Memory B cell (primary cell): Measurements from ENCODE around the gene KRTAP21-1.
"Not testable (repeated sequence)": the region's sequence is repeated elsewhere in the genome, so short reads cannot be mapped to it uniquely, and the experiment has no call there.

Experiments used
- ATAC-seq: fragments of 150-1000 bp; cut with Tn5 transposase; 2 replicates; pipeline ENCODE4 v1.10.0; 2021; ENCODE audit warnings: low read depth, mild to moderate bottlenecking, moderate library complexity
- DNase-seq, 2 donors: peaks; one replicate each; pipeline ENCODE4 v3.0.0; 2022; ENCODE audit warnings: low spot score in 2 of 2
- H3K27ac Mint-ChIP-seq: one replicate; pipeline ENCODE4 v1.8.0; 2022; ENCODE audit warnings: mild to moderate bottlenecking, moderate library complexity, mixed read lengths
- H3K27me3 Mint-ChIP-seq: one replicate; pipeline ENCODE4 v1.8.0; 2022; ENCODE audit warnings: mixed read lengths
- H3K36me3 Mint-ChIP-seq: one replicate; pipeline ENCODE4 v1.8.0; 2022; ENCODE audit warnings: mild to moderate bottlenecking, mixed read lengths
- H3K4me1 Mint-ChIP-seq: one replicate; pipeline ENCODE4 v1.8.0; 2022; ENCODE audit warnings: mixed read lengths
- H3K4me3 Mint-ChIP-seq: one replicate; pipeline ENCODE4 v1.8.0; 2022; ENCODE audit warnings: mild to moderate bottlenecking, moderate library complexity, mixed read lengths
- H3K9me3 Mint-ChIP-seq: one replicate; pipeline ENCODE4 v1.8.0; 2022; ENCODE audit warnings: mixed read lengths

KRTAP21-1 gene

DNA sequence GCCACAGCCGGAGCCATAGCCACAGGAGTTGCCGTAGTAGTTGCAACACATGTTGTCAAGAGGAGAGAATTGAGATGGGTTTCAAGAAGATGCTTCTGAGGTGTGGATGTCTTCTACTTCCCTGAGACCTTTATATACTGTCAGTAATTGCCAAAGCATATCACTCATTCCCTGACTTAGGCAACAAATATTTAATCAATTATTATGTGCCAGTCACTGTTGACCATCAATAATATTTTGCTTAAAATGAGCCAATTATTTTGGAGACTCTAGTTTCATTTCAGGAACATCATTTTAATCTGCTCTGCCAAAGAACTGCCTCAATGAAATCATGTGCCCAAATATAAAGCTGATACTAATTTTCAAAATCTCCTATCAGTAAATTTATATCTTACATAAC, at the start of gene KRTAP21-1:
Gene KRTAP21-1, minus strand, starts transcription at position 101 of the 400 bp plus-strand sequence. Its CDS starts 50 bp downstream, at position 51.
- not testable (repeated sequence) for H3K9me3 Mint-ChIP-seq, DNase-seq, H3K27ac Mint-ChIP-seq, H3K4me3 Mint-ChIP-seq, H3K27me3 Mint-ChIP-seq, ATAC-seq, H3K4me1 Mint-ChIP-seq, H3K36me3 Mint-ChIP-seq

GRCh38 chr21:30800605-30801004, 45.4 kb upstream of the KRTAP21-1 start:
- ATAC-seq (no peak), DNase-seq (no peak)
- Mint-ChIP-seq H3K27me3 (no peaks in the 10 kb centered on the region), H3K4me1 (no peaks in the 10 kb centered on the region), H3K27ac (no peak overlapping the region), H3K9me3 (no peaks in the 10 kb centered on the region), H3K4me3 (no peak overlapping the region), H3K36me3 (no peaks in the 10 kb centered on the region)

DNA sequence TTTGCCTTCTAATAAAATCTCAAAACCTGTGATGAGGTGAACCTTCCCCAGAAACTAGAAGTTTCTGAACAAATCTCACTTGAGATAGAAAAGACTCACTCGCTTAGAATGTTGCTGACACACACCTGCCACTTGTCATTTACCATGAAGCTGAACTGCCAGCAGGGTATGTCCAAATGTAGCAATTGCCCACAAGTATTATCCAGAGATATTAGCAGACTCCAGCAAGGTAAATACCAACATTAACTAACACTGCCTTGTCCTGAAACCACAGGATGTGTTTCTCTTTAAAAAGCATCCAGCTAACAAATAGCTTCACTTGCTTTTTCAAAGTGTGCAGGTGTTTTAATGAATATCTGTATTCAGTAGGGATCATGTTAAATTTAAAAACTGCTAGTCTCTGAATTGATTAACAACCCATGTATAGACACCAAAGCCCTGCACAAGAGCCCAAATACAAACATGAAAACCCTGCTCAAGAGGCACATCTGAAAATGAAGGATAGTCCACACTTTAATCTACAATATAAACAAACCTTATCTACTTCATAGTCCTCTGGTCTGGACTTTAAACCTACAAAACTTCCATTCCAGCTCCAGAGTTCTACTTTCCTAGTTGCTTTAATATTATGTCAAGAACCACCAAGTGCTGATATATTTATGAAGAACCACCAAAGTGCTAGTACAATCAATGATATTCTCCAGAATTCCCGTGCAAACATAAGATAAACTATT, 38.5 kb upstream of the KRTAP21-1 start:
- DNase-seq (no peak), ATAC-seq (no peak)
- no peaks in the 10 kb centered on the region for H3K36me3 Mint-ChIP-seq
- no peak overlapping the region for H3K27ac Mint-ChIP-seq
- no peaks in the 10 kb centered on the region for H3K4me1 Mint-ChIP-seq
- no peaks in the 10 kb centered on the region for H3K9me3 Mint-ChIP-seq
- no peak overlapping the region for H3K4me3 Mint-ChIP-seq
- H3K27me3 Mint-ChIP-seq, result no peaks in the 10 kb centered on the region

DNA sequence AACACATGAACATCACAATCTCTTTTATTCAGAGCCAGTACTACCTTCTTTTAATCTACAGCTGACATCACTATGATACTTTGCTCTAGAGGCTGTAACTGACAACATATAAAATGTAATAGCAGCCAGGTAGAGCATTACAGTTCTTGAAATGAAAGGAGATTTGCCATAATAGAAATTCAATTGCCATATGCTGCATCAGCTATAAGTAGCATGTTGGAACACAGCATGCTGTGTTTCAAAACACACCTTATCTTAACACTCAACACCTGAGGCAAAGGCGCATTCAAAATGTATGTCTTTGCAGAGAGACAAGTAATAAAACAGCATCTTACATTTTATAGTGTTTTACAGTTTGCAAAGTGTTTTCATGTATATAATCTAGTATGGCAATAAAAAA, 24.0 kb upstream of the KRTAP21-1 start:
- H3K9me3 Mint-ChIP-seq, result peaks cover 4% of the 10 kb centered on the region
- DNase-seq (no peak), ATAC-seq (no peak)
- no peaks in the 10 kb centered on the region for H3K36me3 Mint-ChIP-seq
- H3K27ac Mint-ChIP-seq, result no peak overlapping the region
- H3K4me1 Mint-ChIP-seq, result no peaks in the 10 kb centered on the region
- no peaks in the 10 kb centered on the region for H3K27me3 Mint-ChIP-seq
- H3K4me3 Mint-ChIP-seq, result no peak overlapping the region

DNA sequence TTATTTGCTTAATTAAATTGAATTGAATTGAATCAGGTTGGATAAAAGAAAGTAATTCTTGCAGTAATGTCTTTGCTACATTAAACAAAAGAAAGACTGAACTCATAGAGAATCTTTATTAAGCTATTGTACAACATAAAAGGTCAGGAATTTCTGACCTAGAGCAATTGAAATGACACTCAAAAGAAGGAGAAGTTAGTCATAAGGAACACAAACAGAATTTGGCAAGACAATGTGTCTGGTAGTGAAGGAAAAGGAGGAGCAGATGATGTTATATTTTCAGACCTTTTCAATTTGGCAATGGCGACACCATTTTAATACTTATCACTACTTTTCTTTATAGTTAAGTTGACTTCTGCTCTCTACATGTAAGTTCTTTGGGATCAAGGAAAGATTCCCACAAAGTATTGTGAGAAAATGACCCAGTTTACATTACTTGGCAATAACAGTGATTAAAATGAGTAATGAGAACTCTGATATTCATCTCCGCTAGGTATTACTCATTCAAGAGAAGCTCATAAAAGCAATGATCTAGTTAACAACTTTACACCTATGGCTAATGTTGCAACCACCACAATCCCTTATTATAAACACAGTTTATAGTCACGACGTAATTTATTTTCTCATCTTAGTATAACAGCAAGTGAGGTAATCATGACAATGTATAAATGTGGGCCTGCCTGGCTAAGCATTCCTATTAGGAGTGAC, 14.7 kb upstream of the KRTAP21-1 start:
- ATAC-seq (no peak), DNase-seq (no peak)
- H3K27me3 Mint-ChIP-seq, result no peaks in the 10 kb centered on the region
- H3K4me3 Mint-ChIP-seq, result no peak overlapping the region
- no peaks in the 10 kb centered on the region for H3K4me1 Mint-ChIP-seq
- no peaks in the 10 kb centered on the region for H3K36me3 Mint-ChIP-seq
- peaks cover under 1% of the 10 kb centered on the region for H3K9me3 Mint-ChIP-seq
- H3K27ac Mint-ChIP-seq, result no peak overlapping the region

DNA sequence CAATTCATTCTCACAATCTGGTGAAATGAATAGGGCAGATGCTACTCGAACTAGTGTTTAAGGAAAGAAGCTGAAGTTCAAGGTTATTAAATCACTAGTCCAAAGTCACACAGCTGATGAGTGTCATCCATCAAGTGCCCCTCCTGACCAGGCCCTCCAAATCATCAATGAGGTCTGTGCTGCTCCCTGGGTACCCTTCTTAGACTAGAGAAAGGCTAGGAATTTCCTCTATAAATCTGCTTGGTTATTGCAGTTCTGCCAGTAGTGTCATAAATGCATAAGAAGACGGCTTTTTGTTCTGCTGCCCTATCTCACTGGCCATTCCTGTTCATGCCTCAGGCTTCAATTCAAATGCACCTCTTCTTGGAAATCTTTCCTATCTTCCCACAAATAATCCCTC, 5.5 kb upstream of the KRTAP21-1 start:
- DNase-seq (no peak), ATAC-seq (no peak)
- H3K9me3 Mint-ChIP-seq, result peaks cover 8% of the 10 kb centered on the region
- H3K27me3 Mint-ChIP-seq, result no peaks in the 10 kb centered on the region
- H3K27ac Mint-ChIP-seq, result no peak overlapping the region
- H3K4me1 Mint-ChIP-seq, result no peaks in the 10 kb centered on the region
- no peak overlapping the region for H3K4me3 Mint-ChIP-seq
- H3K36me3 Mint-ChIP-seq, result no peaks in the 10 kb centered on the region

GRCh38 chr21:30758306-30758705, 3.1 kb upstream of the KRTAP21-1 start:
- no peaks in the 10 kb centered on the region for H3K4me1 Mint-ChIP-seq
- no peaks in the 10 kb centered on the region for H3K27me3 Mint-ChIP-seq
- DNase-seq, result no peak
- no peaks in the 10 kb centered on the region for H3K36me3 Mint-ChIP-seq
- no peak overlapping the region for H3K4me3 Mint-ChIP-seq
- no peak for ATAC-seq
- no peak overlapping the region for H3K27ac Mint-ChIP-seq
- peaks cover 4% of the 10 kb centered on the region for H3K9me3 Mint-ChIP-seq

DNA sequence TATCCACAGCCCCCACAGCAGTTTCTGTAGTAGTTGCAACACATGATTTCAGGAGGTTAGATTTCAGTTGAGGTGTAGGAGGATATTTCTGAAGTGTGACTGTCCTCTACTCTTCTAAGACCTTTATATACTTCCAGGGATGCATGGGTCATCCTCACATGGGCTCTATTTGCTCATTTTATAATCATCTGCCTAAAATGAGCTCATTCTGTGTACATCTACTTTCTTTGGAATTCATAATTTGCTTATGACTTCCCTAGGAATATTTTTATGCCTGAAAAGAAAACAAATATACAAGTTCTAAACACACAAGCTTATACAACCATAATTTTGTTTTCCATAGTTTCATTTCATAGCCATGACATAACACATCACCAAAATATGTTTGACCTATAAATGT, 8.1 kb downstream of the KRTAP21-1 start, which contains the start of gene KRTAP21-2:
Gene KRTAP21-2, minus strand, starts transcription at position 101 of the 400 bp plus-strand sequence. Its CDS starts 57 bp downstream, at position 44.
- H3K27ac Mint-ChIP-seq, result no peak within 1 kb of the TSS
- no peak for ATAC-seq

DNA sequence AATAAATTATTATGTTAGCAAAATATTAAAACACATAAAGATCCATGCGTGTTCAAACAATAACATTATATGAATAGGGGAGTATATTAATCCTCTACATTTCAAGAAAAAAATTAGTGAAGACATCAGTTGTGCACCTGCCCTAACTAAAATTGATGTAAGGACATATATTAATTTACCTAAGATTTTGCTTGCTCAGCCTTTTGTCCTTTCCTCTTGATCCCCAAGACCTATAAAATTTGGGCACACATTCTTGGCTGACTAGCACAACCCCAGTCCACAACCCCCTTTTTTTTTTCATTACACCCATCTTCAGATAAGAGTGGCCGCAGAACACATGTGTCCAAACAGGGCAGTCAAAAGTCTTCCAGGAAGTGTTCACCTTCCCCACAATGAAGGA, 14.8 kb downstream of the KRTAP21-1 start:
- Mint-ChIP-seq H3K27me3 (no peaks in the 10 kb centered on the region), H3K4me1 (no peaks in the 10 kb centered on the region), H3K36me3 (no peaks in the 10 kb centered on the region), H3K9me3 (peaks cover 5% of the 10 kb centered on the region), H3K27ac (no peak overlapping the region), H3K4me3 (no peak overlapping the region)
- DNase-seq (no peak), ATAC-seq (no peak)

More for the DNA sequence above, 8.1 kb downstream of the KRTAP21-1 start, which contains the start of gene KRTAP21-2:
- Mint-ChIP-seq H3K4me1 (no peaks in the 10 kb centered on the region), H3K36me3 (no peaks in the 10 kb centered on the region), H3K9me3 (peaks cover 13% of the 10 kb centered on the region), H3K4me3 (no peak within 1 kb of the TSS), H3K27me3 (no peaks in the 10 kb centered on the region)
- DNase-seq, result no peak

DNA sequence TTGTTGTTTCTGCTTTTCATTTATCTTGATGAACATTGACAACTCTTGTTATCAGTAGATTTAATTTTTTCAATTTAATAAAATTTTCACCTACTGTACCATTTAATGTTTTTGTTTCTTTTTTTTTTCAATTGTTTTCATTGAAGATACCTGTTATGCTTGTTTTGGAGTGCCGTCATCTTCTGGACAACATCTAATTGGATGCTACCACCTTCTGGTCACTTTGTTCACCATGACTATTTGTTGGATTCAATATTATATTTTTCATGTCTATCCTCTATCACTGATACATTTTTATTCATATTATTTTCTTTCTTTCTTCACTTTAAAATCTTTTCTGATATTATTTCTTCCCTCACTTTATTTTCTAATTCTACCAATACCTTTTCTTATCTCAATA, 22.2 kb downstream of the KRTAP21-1 start:
- H3K4me3 Mint-ChIP-seq, result no peak overlapping the region
- H3K27ac Mint-ChIP-seq, result no peak overlapping the region
- H3K4me1 Mint-ChIP-seq, result no peaks in the 10 kb centered on the region
- ATAC-seq (no peak), DNase-seq (no peak)
- no peaks in the 10 kb centered on the region for H3K36me3 Mint-ChIP-seq
- H3K9me3 Mint-ChIP-seq, result peaks cover 6% of the 10 kb centered on the region
- H3K27me3 Mint-ChIP-seq, result no peaks in the 10 kb centered on the region

- Mint-ChIP-seq H3K27ac (no peak overlapping the region), H3K4me3 (no peak overlapping the region), H3K4me1 (no peaks in the 10 kb centered on the region), H3K9me3 (peaks cover 16% of the 10 kb centered on the region), H3K27me3 (peaks cover 3% of the 10 kb centered on the region), H3K36me3 (peaks cover 2% of the 10 kb centered on the region)
- no peak for DNase-seq
- ATAC-seq, result no peak
Observed at GRCh38 chr21:30726726-30727125, 28.5 kb downstream of the KRTAP21-1 start.

GRCh38 chr21:30719401-30719800, 35.8 kb downstream of the KRTAP21-1 start:
- H3K4me1 Mint-ChIP-seq, result no peaks in the 10 kb centered on the region
- no peak overlapping the region for H3K4me3 Mint-ChIP-seq
- no peak overlapping the region for H3K27ac Mint-ChIP-seq
- DNase-seq (no peak), ATAC-seq (no peak)
- peaks cover 5% of the 10 kb centered on the region for H3K9me3 Mint-ChIP-seq
- no peaks in the 10 kb centered on the region for H3K27me3 Mint-ChIP-seq
- no peaks in the 10 kb centered on the region for H3K36me3 Mint-ChIP-seq

GRCh38 chr21:30718239-30718909, 36.9 kb downstream of the KRTAP21-1 start, which contains the start of gene KRTAP21-3:
Gene KRTAP21-3, minus strand, starts transcription at chr21:30718777. Its CDS starts 18 bp downstream, at chr21:30718759.
- H3K4me1 Mint-ChIP-seq, result no peaks in the 10 kb centered on the region
- no peak for DNase-seq
- H3K27me3 Mint-ChIP-seq, result no peaks in the 10 kb centered on the region
- peaks cover 4% of the 10 kb centered on the region for H3K9me3 Mint-ChIP-seq
- no peak for ATAC-seq
- no peaks in the 10 kb centered on the region for H3K36me3 Mint-ChIP-seq
- H3K27ac Mint-ChIP-seq, result no peak within 1 kb of the TSS
- no peak within 1 kb of the TSS for H3K4me3 Mint-ChIP-seq

GRCh38 chr21:30717105-30717504, 38.1 kb downstream of the KRTAP21-1 start:
- H3K9me3 Mint-ChIP-seq, result peaks cover 2% of the 10 kb centered on the region
- no peaks in the 10 kb centered on the region for H3K27me3 Mint-ChIP-seq
- H3K4me1 Mint-ChIP-seq, result no peaks in the 10 kb centered on the region
- no peak overlapping the region for H3K4me3 Mint-ChIP-seq
- DNase-seq (no peak), ATAC-seq (no peak)
- no peaks in the 10 kb centered on the region for H3K36me3 Mint-ChIP-seq
- H3K27ac Mint-ChIP-seq, result no peak overlapping the region
